ENCODE results near the gene LRPPRC. TPM values are rescaled to one million over a fixed set of nuclear protein-coding genes. Genes with fewer than 3 reads are reported as not detected.
"Not testable (repeated sequence)": the region's sequence is repeated elsewhere in the genome, so short reads cannot be mapped to it uniquely, and the experiment has no call there.

The LRPPRC gene
- total and polyA plus RNA-seq, 2 donors (not counting 1 experiment from before 2014, with no cell fraction given), result 54.6 to 70.4 TPM

- no peaks in the 10 kb centered on the region for H4K20me1 ChIP-seq (ENCODE audit: control insufficient read depth, extremely low read depth, insufficient read depth, low read length)
- H3K9me3 ChIP-seq (ENCODE audit: control insufficient read depth, insufficient read depth, low read depth, low read length), result no peaks in the 10 kb centered on the region
- H3K79me2 ChIP-seq (ENCODE audit: control insufficient read depth, insufficient read depth, low read length), result no peaks in the 10 kb centered on the region
- H3K4me2 ChIP-seq (ENCODE audit: extremely low read depth, insufficient read depth, low read length), result no peak overlapping the region
- no peaks in the 10 kb centered on the region for H3K4me1 ChIP-seq (ENCODE audit: control insufficient read depth, extremely low read depth, insufficient read depth, low read length)
- H3K27me3 ChIP-seq (ENCODE audit: control insufficient read depth, insufficient read depth, low read length), result no peaks in the 10 kb centered on the region
- DNase-seq (ENCODE audit: low read depth in 2 of 2), result no peak
- H3K4me3 ChIP-seq (replicated peaks in 1 of 4; ENCODE audit: control extremely low read depth in 1 of 4, insufficient read depth in 1 of 4, low read depth in 3 of 4, low read length in 4 of 4), result no peak overlapping the region
- H3K36me3 ChIP-seq (ENCODE audit: control insufficient read depth, insufficient read depth, low read length), result no peaks in the 10 kb centered on the region
- TF ChIP-seq EZH2 (IDR thresholded peaks at IDR 0.05; ENCODE audit: low read length, missing control alignments) (no peak), CTCF (conservative IDR thresholded peaks at IDR 0.05 in 1 of 2, IDR thresholded peaks at IDR 0.05 in 1 of 2; ENCODE audit: low read depth in 1 of 2, low read length in 2 of 2) (no peak)
- no peak overlapping the region for H3K9ac ChIP-seq (ENCODE audit: insufficient read depth, low read length)
- no peak overlapping the region for H2AFZ ChIP-seq (ENCODE audit: low read length)
- no peak overlapping the region for H3K27ac ChIP-seq (ENCODE audit: insufficient read depth, low read length)
Observed at GRCh38 chr2:43924463-43924862, 71.3 kb downstream of the LRPPRC start.

DNA sequence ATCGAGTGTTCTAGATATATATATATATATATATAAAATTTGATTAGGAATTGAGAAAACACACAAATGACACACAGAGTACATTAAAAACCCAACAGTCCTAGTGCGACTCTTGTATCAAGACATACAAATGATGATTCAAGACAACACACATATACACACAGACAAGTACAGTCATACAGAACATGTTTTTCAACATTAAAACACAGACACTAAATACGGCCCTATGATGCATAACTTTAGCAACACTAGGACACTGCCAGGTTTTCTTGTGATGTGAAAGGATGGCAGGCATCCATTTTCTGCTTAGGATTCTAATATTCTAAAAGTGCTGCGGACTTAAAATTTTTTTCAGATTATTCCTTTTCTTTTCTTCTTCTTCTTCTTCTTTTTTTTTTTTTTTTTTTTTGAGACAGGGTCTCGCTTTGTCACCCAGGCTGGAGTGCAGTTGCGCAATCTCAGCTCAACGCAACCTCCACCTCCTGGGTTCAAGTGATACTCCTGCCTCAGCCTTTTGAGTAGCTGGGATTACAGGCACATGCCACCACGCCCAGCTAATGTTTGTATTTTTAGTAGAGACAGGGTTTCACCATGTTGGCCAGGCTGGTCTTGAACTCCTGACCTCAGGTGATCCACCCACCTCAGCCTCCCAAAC lies 84.5 kb downstream of the LRPPRC start:
- H3K4me2 ChIP-seq (ENCODE audit: extremely low read depth, insufficient read depth, low read length); H3K36me3 ChIP-seq (ENCODE audit: control insufficient read depth, insufficient read depth, low read length); H3K4me3 ChIP-seq (replicated peaks in 1 of 4; ENCODE audit: control extremely low read depth in 1 of 4, insufficient read depth in 1 of 4, low read depth in 3 of 4, low read length in 4 of 4); H2AFZ ChIP-seq (ENCODE audit: low read length); H3K9ac ChIP-seq (ENCODE audit: insufficient read depth, low read length); H3K79me2 ChIP-seq (ENCODE audit: control insufficient read depth, insufficient read depth, low read length); H3K4me1 ChIP-seq (ENCODE audit: control insufficient read depth, extremely low read depth, insufficient read depth, low read length); H3K27me3 ChIP-seq (ENCODE audit: control insufficient read depth, insufficient read depth, low read length); H4K20me1 ChIP-seq (ENCODE audit: control insufficient read depth, extremely low read depth, insufficient read depth, low read length); DNase-seq (ENCODE audit: low read depth in 2 of 2); H3K27ac ChIP-seq (ENCODE audit: insufficient read depth, low read length); H3K9me3 ChIP-seq (ENCODE audit: control insufficient read depth, insufficient read depth, low read depth, low read length): not testable (repeated sequence)

GRCh38 chr2:43906448-43907109 lies 89.2 kb downstream of the LRPPRC start:
- Histone ChIP-seq H3K79me2 (ENCODE audit: control insufficient read depth, insufficient read depth, low read length) (no peaks in the 10 kb centered on the region), H3K4me2 (ENCODE audit: extremely low read depth, insufficient read depth, low read length) (no peak overlapping the region), H3K9me3 (ENCODE audit: control insufficient read depth, insufficient read depth, low read depth, low read length) (no peaks in the 10 kb centered on the region), H2AFZ (ENCODE audit: low read length) (no peak overlapping the region), H3K4me3 (replicated peaks in 1 of 4; ENCODE audit: control extremely low read depth in 1 of 4, insufficient read depth in 1 of 4, low read depth in 3 of 4, low read length in 4 of 4) (no peak overlapping the region), H3K9ac (ENCODE audit: insufficient read depth, low read length) (no peak overlapping the region), H4K20me1 (ENCODE audit: control insufficient read depth, extremely low read depth, insufficient read depth, low read length) (no peaks in the 10 kb centered on the region), H3K36me3 (ENCODE audit: control insufficient read depth, insufficient read depth, low read length) (peaks cover 1% of the 10 kb centered on the region), H3K27ac (ENCODE audit: insufficient read depth, low read length) (no peak overlapping the region), H3K27me3 (ENCODE audit: control insufficient read depth, insufficient read depth, low read length) (no peaks in the 10 kb centered on the region), H3K4me1 (ENCODE audit: control insufficient read depth, extremely low read depth, insufficient read depth, low read length) (no peaks in the 10 kb centered on the region)
- no peak for DNase-seq (ENCODE audit: low read depth in 2 of 2)
- no peak for TF ChIP-seq EZH2 (IDR thresholded peaks at IDR 0.05; ENCODE audit: low read length, missing control alignments)
- no peak for TF ChIP-seq CTCF (conservative IDR thresholded peaks at IDR 0.05 in 1 of 2, IDR thresholded peaks at IDR 0.05 in 1 of 2; ENCODE audit: low read depth in 1 of 2, low read length in 2 of 2)
